Stimulated activated CD4-positive, alpha-beta T cell treated with anti-CD3 and anti-CD28 coated beads, Interleukin-2, amount 100 ng/mL, for 48 hours (primary cell): ENCODE measurements around the gene ZNF862.
"Not testable (repeated sequence)": the region's sequence is repeated elsewhere in the genome, so short reads cannot be mapped to it uniquely, and the experiment has no call there.

Experiments used
- DNase-seq, 2 donors: peaks; one replicate each; pipeline ENCODE4 v3.0.0-alpha.2; 2020

Gene ZNF862

DNA sequence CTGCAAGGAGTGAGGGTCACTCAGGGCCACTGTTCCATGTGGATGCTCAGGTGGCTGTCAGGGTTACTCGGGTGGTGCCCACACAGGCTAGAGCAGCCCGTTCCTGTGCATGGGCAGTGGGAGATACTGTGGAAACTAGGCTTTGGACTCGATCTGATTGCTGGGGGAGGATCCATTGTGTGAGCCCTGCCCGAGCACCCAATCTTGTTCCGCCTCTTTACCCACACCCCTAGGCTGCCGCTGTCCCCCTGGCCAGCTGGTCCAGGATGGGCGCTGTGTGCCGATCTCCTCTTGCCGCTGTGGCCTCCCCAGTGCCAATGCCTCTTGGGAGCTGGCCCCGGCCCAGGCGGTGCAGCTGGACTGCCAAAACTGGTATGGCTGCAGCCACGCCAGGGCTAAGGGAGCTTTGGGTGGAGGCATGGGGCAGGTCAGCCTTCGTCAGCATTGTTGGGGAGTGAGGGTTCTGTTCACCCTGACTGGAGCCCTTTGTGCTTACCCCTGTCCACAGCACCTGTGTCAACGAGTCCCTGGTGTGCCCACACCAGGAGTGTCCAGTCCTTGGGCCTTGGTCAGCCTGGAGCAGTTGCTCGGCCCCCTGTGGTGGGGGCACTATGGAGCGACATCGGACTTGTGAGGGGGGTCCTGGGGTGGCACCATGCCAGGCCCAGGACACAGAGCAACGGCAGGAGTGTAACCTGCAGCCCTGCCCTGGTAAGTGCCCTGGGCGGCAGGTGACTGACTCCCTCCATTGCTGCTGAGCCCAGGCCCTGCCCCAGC is 12.4 kb upstream of the ZNF862 start:
- no peak for DNase-seq

DNA sequence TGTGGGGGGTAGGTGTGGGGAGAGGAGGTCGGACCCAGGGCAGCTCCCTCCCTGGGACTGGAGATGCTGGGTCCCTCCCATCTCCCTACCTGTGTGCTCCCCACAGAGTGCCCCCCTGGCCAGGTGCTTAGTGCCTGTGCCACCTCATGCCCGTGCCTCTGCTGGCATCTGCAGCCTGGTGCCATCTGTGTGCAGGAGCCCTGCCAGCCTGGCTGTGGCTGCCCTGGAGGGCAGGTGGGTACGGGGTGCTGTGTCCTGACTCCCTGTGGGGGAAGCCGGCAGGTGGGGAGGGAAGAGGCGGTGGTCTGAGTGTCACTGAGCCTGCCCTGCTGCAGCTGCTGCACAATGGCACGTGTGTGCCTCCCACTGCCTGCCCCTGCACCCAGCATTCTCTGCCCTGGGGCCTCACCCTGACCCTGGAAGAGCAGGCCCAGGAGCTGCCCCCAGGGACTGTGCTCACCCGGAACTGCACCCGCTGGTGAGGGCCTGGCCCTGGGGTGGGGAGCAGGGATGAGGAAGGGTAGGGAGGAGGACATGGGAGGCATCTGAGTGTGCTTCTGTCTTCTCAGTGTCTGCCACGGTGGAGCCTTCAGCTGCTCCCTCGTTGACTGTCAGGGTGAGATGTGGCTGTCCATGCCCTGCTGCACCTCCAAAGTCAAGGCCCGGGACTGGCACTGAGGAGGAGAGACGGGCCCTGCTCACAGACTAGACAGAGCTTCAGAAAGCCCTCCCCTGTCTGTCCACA is 11.7 kb upstream of the ZNF862 start:
- DNase-seq = no peak

DNA sequence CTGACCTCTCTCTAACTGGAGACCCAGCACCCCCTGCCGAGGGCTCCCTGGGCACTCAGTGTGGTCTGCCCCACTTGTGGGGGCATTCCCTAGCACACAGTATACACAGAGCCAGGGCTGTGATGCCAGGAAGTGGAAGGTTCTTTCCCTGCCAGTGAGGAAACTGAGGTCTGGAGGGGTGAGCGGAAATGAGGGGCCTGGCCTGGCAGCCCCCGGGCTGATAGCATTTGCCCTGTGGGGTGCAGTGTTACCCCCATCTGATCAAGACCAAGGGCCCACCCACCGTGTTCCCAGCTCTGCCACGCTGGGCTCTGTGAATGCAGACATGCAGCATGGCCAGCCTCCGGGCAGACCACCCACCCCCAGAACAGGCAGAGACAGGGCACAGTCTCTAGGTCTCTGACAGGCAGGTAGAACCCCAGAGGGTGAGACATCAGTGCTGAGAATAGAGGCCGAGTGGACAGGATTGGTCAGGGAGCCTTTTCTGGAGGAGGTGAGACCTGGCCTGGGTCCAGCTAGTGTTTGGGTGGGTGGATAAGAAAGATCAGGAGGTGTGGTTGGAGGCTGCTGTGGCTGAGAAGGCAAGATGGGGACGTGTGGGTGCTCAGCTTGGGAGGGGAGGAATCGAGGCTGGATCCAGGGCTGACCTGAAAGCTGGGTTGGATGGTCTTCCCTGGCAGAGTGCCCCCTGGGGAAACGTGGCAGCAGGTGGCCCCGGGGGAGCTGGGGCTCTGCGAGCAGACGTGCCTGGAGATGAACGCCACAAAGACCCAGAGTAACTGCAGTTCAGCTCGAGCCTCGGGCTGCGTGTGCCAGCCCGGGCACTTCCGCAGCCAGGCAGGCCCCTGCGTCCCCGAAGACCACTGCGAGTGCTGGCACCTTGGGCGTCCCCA is 10.8 kb upstream of the ZNF862 start:
- no peak for DNase-seq

DNA sequence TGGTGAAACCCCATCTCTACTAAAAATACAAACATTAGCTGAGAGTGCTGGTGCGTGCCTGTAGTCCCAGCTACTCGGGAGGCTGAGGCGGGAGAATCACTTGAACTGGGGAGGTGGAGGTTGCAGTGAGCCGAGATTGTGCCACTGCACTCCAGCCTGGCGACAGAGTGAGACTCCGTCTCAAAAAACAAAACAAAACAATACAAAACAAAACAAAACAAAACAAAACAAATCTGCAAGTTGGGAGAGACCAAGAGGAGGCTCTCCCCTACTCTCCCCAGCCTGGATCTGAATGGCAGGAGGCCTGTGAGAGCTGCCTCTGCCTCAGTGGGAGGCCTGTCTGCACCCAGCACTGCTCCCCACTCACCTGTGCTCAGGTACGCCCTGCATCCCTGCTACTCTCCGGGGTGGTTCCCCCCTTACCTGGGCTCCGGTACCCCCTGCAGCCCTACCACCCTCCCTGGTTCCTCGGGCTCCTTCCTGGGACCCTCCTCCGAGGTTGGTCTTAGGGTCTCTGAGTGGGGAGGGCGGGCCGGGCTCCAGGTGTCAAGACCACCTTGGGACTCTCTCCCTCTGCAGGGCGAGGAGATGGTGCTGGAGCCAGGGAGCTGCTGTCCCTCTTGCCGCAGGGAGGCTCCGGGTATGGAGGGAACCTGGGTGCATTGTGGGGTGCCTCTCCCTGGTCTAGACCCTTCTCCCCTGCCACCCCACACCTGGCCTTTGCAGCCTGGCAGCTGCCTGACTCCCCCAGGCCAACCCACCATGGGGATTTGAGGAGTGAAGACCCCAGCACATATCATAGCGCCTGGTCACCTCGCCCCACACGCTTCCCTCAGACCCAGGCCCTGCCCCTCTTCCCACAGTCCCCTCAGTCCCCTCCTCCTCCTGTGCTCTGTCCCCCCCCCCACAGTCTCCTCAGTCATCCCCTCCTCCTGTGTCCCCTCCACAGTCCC is 9.5 kb upstream of the ZNF862 start:
- DNase-seq = no peak

DNA sequence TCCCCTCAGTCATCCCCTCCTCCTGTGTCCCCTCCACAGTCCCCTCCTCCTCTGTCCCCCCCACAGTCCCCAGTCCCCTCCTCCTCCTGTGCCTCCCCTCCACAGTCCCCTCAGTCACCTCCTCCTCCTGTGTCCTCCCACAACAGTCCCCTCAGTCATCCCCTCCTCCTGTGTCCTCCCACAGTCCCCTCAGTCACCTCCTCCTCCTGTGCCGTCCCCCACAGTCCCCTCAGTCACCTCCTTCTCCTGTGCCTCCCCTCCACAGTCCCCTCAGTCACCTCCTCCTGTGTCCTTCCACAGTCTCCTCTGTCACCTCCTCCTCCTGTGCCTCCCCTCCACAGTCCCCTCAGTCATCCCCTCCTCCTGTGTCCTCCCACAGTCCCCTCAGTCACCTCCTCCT is 7.6 kb upstream of the ZNF862 start:
- DNase-seq = not testable (repeated sequence)

DNA sequence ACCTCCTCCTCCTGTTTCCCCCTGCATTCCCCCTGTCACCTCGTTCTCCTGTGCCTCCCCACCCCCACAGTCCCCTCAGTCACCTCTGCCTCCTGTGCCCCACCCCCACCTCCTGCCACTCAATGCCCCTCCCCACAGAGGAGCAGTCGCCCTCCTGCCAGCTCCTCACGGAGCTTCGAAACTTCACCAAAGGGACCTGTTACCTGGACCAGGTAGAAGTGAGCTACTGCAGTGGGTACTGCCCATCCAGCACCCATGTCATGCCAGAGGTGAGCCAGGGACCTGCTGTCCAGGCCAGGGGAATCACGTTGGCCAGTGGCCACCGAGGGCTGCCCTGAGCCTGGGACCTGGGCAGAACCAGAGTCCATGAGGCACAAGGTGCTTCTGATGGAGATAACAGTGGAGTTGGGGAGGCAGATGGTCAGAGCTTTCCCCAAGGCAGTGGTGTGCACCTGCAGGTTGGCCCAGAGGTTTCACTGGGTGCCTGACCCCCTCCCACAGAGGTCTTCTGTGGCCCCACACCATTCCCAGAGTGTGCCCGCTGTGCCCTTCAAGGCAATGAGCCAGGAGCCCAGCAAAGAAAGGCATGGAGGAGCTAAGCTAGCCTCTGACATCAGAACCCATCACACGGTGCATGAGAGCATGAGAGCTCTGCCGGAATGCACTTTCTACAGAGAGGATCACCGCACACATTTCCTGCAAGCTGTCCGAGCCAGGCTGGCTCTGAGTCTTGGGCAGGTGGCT is 7.0 kb upstream of the ZNF862 start:
- DNase-seq = no peak

DNA sequence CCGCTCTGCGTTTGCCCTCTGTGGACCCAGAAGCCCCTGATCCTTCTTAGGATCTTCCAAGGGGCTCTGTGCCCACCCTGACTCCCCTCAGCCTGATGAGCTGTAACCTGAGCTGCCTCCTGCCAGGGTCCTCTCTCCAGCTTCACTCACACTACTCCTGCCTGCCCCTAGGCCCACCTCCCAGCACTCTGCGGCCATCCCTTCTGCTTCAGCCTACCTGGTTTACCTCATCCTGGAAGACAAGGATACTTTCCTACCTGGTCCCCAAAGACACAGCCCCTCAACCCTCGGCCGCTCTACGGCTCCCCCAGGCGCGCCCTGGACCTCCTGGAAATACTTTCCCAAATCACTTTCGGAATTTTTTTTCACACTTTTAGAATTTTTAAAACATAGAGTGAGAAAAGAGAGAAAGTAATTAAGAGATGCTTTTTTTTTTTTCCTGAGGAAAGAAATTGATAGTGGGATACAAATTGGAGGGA is 6.4 kb upstream of the ZNF862 start:
- no peak for DNase-seq

DNA sequence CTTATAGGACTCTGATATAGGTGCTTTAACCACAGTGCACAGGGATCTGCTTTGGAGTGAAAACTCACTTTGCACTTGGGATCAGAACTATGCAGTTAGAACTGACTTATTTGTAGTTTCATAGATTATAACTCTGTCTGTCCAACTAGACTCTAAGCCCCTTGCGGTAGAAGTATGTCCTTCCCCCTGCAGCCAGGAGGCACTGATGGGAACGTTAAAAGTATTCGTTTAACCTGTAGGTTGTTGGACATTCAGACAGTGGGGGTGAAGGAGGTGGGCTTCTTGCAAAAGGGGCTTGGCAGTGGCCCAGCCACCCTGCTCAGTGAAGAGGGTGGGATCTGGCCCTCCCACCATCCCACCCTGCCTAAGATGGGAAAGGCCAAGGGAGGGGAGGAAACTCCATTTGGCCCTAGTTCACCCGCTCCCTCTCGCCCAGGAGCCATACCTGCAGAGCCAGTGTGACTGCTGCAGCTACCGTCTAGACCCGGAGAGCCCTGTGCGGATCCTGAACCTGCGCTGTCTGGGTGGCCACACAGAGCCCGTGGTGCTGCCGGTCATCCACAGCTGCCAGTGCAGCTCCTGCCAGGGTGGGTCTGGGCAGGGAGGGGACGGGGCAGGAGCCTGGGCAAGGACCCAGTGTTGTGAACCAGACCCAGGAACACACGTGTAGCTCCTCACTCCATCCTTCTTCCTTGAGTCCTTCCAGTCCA is 5.7 kb upstream of the ZNF862 start:
- DNase-seq = no peak

DNA sequence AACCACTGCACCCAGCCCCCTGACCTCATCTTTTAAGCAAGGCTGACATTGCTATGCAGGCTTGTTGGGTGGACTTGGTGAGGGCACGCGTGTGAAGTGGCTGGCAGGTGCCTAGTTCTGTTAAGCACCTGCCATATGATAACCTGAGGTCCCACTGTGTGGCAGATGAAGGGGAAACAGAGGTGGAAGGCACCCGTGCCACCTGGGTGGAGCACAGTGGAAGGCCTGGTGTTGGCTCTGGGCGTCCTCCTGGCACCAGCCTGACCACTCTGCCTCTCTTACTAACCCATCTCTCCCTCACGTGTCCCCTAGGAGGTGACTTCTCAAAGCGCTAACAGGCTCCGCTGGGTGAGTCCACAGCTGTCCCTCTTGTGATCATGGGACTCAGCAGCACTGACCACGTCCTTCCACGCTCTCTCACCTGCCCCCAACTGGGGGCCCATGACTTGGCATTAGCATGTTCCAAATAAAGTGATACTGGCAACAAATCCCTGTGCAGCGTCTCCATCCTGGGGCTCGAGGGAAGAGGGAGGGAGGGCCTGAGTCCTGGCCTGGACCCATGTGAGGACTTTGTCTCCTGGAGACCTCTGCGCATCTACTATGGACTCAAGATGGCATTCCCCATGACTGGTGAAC is 4.6 kb upstream of the ZNF862 start:
- DNase-seq = no peak

DNA sequence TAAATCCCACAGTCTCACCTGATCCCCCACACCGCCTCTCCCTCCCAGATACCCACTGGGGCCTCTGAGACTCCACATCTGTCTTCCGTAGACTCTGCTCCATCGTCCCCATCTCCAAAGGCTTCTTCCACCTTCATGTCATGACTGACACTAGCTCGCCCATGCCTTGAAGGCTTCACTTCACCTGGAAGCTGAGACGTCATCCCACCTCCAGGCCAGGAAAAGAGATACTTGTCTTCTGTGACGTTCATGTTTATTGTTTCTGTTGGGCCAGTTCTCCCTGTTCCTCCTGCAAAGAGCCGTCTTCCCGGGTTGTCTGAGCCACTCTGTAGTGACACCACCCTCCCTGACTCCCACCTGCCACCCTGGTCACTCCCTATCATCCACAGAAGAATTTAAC is 3.6 kb upstream of the ZNF862 start:
- DNase-seq = no peak

DNA sequence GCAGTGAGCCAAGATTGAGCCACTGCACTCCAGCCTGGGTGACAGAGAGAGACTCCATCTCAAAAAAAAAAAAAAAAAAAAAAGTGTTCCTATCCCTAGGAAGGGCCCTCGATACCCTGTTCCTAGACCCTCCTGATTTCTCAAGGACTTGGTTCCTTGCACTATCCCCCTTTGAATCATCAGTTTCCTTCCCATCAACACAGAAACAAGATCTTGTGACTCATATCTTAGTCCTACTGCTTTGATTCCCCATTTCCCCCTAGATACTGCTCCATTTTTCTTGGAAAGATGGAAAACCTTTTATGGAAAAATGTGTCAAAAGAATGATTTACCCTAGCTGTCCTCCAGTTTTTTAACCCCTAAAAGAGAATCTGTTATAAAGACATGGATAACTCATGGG is 1.7 kb upstream of the ZNF862 start:
- DNase-seq = no peak

DNA sequence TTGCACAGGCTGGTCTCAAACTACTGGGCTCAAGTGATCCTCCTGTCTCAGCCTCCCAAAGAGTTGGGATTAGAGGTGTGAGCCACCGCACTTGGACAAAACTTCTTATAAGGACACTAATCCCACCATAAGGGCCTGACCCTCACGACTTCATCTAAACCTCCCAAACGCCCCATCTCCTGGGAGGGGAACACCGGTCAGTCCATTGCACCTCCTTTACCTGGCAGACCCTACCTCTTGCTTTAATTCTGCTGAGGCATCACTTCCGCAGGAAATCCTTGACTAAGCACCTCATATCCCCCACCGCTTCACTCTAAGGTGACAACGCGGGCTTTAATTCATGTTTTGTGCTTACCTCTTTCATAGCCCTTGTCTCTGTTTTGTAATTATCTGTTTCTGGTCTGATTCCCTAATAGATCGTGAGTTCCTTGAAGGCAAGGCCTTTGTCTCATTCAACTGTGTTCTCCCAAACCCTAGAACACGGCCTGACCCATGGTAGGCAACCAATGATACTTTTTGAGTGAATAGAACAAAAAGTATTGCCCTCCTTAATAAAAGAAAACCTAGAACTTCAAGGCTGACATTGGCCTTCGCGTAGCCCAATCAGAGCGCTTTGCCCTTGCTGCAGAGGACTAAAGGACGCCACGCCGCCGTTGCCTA is 481 bp upstream of the ZNF862 start:
- no peak for DNase-seq

DNA sequence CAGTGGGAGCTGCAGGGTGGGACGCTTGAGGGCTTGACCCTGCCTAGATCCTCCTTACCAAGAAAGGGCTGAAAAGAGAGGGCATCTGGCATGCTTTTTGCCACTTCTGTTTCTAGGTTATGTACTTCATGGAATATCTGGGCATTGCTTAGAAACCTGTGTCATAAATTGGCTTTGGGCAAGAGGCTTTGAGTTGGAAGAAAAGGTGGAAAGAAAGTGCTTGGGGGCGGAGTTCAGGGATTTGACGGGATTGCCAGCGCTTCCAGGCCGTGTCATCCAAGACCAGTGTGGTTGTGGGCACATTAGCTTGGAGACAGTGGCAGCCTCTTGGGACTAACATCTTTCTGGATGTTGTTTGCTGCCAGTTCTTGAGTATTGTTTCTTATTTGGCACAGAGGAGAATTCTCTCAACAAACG is 825 bp downstream of the ZNF862 start:
- no peak for DNase-seq

DNA sequence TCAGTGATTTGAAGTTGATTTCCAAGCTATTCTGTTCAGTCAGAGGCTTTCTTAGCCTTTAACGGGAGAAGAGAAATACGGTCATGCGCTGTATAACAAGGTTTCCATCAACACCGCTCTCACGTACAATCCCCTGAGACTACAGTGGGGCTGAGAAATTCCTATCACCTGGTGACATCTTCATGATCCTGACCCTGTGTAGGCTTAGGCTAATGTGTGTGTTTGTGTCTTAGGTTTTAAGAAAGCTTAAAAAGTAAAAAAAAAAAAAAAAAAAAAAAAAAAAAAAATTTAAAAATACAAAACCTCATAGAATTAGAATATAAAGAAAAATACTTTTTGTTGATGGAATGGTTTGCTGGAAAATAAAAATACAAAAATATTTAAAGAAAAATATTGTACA is 1.8 kb downstream of the ZNF862 start:
- DNase-seq = no peak

DNA sequence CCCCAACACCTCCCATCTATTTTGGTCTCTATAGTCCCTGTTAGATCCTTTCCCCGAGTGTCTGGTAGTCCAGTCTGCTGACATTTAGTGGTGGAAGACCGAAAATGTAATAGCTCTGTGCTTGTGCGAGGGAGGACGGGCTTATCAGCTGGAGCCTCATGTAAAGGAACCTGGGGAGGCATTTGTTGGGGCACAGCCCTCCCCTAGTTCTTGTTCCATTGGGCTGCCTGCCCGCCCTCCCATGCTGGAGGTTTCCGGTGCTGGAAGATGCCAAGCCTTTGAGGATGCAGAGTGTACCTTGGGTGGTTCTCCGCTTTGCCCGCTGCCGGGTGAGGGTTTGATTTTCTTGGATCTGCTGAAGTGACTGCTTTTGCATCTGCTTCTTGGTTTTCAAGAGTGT is 5.4 kb downstream of the ZNF862 start:
- no peak for DNase-seq

DNA sequence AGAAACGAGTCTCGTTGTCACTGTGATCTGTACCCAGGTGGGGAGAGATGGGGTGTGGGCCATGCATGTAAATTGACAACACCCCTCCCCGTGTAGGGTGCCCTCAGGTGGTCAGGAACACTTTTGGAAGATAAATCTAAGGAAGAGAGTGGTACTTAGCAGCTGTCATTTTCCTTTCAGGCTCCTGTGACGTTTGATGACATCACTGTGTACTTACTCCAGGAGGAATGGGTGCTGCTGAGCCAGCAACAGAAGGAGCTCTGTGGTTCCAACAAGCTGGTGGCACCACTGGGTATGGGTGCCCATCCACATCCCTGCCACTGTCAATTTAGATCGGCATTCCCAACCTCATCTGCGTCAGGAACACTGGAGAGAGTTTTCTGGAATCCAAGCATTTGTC is 6.3 kb downstream of the ZNF862 start:
- no peak for DNase-seq

DNA sequence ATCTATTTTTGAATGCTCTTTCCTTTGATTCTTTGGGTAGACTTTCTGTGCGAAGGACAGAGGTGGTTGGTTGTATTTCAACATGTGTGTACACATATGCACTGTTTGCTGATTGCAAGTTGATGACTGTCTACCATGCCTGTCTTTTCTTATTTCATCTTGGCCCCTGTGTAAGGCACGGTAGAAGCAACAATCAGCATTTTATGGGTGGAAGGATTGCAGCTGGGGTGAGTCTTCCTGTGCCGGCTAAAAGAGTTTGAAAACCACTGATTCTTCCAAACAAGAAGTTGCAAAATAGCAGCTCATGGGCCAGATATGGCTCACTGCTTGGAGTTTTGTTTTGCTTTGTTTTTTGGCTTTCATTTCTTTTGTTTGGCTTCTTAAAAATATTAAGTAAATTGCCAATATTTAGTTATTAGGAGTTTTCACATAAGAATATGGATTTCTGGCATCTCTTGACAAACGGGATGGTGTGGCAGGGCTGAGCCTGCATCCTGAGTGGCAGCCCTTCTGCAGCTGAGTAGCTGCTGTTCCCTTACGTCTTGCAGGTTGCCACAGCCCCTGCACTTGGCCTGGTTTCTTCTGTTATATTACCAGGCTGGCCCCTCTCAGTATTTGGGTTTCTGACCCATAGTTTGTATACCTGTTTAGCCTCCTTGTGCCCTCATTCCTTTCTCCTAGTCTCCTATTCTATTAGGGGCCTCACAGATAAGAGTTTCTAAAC is 7.2 kb downstream of the ZNF862 start:
- no peak for DNase-seq

DNA sequence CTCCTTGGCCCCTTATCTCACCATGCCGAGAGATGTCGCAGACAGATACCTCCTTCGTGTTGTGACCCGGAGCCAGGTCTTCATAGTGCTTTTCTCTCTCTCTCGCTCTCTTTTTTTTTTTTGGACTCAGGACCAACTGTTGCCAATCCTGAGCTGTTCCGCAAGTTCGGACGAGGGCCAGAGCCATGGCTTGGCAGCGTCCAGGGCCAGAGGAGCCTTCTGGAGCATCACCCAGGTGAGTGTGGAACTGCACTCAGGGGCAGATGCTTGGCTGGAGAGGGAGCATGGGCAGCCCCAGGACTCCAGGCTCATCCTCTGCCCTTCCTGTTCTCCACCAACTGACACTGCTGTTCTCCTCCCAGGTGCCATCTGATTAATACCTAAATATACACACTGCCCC is 7.8 kb downstream of the ZNF862 start:
- DNase-seq = no peak

DNA sequence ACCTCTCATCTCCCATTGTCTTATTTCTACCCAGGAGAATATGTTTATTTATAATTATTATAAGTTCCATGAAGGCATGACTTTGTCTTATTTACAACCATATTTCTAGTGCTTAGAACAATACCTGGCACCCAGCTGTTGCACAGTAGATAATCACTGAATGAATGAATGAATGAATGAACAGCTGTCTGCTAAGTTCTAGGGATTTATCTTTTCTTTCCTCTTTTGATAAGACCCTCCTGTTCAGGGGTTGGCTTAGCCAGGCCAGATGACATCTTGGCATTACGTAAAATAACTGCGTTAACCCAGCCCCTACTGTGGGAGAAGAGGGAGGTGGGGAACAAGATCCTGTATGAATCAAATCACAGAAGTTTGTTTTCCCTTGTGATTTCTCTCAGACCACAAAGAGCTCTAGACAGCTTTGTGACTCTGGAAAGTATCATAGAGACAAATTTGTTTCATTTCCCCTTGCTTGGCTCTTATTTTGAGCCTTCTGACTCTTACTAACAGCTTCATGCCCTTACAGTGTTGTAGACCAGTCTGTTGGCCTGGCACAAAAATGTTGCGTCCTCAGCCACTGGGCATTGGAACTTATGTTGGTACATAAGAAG is 8.4 kb downstream of the ZNF862 start:
- no peak for DNase-seq
